BLaER1 (cell line): ENCODE results near the gene S100A8.
A peak's percentile ranks its signal among the peaks of the same experiment; 100 is the strongest.

Source experiments
- H3K27ac ChIP-seq: shearing (Covaris generic); formaldehyde crosslinking; 2 replicates; pipeline ENCODE4 v1.8.1; 2022
- H3K27me3 ChIP-seq: shearing (Covaris generic); formaldehyde crosslinking; 2 replicates; pipeline ENCODE4 v1.8.1; 2022
- H3K36me3 ChIP-seq: shearing (Covaris generic); formaldehyde crosslinking; 2 replicates; pipeline ENCODE4 v1.8.1; 2022
- H3K4me1 ChIP-seq: shearing (Covaris generic); formaldehyde crosslinking; 2 replicates; pipeline ENCODE4 v1.8.1; 2022
- H3K4me2 ChIP-seq: shearing (Covaris generic); formaldehyde crosslinking; 2 replicates; pipeline ENCODE4 v1.8.1; 2022
- H3K4me3 ChIP-seq: shearing (Covaris generic); formaldehyde crosslinking; 2 replicates; pipeline ENCODE4 v1.8.1; 2022
- H3K9ac ChIP-seq: shearing (Covaris generic); formaldehyde crosslinking; 2 replicates; pipeline ENCODE4 v1.8.1; 2022
- H3K9me3 ChIP-seq: shearing (Covaris generic); formaldehyde crosslinking; 2 replicates; pipeline ENCODE4 v1.8.1; 2022
- H4K20me1 ChIP-seq: shearing (Covaris generic); formaldehyde crosslinking; 2 replicates; pipeline ENCODE4 v1.8.1; 2022
- Cebpa-rat ChIP-seq: shearing (Covaris generic); IDR thresholded peaks from 2 replicates; pipeline ENCODE4 v1.8.1; 2022

Gene S100A8

GRCh38 chr1:153357853-153358690 lies 32.8 kb downstream of the S100A8 start, which contains the start of gene S100A9:
Gene S100A9 (plus strand): TSS chr1:153357854. CDS start chr1:153358284, 430 bp downstream.
- H3K4me2 ChIP-seq, result peak within 1 kb of the TSS; percentile 57
- H3K36me3 ChIP-seq, result no peaks in the 10 kb centered on the region
- no peaks in the 10 kb centered on the region for H4K20me1 ChIP-seq
- H3K27ac ChIP-seq, result no peak within 1 kb of the TSS
- H3K9ac ChIP-seq, result no peak within 1 kb of the TSS
- H3K4me1 ChIP-seq, result peaks cover 22% of the 10 kb centered on the region
- H3K4me3 ChIP-seq, result no peak within 1 kb of the TSS
- no peaks in the 10 kb centered on the region for H3K27me3 ChIP-seq
- no peak for TF ChIP-seq Cebpa-rat
- no peaks in the 10 kb centered on the region for H3K9me3 ChIP-seq

DNA sequence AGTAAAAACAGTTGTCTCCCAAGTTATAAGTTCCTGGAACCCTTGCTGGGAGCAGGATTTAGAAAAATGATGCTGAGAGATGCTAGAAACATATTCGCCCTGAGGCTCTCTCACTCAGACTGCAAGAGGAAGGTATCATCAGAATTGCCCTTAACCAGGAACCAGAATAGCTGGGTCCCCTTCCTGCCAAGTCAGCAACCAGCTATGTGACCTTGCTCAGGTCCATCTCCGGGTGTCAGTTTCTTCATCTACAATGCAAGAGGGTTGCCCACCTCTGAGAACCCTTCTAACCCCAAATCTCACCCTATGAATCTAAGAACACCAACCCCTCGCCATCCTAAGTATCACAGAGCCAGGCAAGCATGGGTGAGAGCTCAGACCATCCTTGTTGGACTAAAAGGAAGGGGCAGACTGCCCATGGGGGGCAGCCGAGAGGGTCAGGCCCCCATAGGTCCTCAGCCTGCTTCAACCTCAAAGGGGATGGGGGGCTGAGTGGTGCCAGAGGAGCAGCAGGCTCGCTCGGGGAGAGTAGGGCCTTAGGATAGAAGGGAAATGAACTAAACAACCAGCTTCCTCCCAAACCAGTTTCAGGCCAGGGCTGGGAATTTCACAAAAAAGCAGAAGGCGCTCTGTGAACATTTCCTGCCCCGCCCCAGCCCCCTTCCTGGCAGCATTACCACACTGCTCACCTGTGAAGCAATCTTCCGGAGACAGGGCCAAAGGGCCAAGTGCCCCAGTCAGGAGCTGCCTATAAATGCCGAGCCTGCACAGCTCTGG lies 33.6 kb downstream of the S100A8 start:
- Histone ChIP-seq H4K20me1 (no peaks in the 10 kb centered on the region), H3K9ac (no peak overlapping the region), H3K9me3 (no peaks in the 10 kb centered on the region), H3K4me1 (peaks cover 27% of the 10 kb centered on the region), H3K4me3 (no peak overlapping the region), H3K27me3 (no peaks in the 10 kb centered on the region), H3K27ac (no peak overlapping the region), H3K4me2 (peak overlapping the region; percentile 57), H3K36me3 (no peaks in the 10 kb centered on the region)
- no peak for TF ChIP-seq Cebpa-rat

DNA sequence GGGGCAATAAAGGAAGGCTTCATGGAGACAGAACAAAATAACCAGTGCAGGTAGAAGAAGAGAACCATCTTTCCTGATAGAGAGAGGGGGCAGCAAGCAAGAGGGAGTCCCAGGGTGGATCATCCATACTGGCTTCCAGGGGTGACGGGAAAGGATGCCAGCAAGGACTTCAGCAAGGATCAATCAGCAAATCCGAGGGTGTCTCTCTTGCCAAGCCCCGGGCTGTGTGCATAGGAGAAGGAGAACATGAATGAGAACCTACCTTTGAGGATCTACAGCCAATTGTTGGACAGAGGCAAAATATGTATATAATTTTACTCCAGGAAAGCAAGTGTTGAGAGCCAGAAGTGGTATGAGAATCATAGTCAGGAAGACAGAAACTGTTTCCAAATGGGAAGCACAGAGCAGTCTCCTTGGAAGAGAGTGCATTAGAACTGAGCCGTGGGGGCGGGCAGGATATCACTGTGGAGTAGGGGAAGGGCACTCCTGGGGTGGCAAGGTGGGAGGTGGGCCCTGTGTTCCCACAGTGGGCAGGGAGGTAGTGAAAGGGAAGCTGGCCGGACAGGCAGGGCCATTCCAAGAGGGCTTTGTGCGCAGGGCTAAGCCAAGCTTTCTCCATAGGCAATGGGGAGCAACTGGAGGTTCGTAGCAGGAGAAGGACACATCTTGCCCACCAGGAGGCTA lies 34.3 kb downstream of the S100A8 start:
- no peaks in the 10 kb centered on the region for H4K20me1 ChIP-seq
- peaks cover 27% of the 10 kb centered on the region for H3K4me1 ChIP-seq
- no peak overlapping the region for H3K4me2 ChIP-seq
- no peak overlapping the region for H3K9ac ChIP-seq
- no peak for TF ChIP-seq Cebpa-rat
- H3K4me3 ChIP-seq, result no peak overlapping the region
- H3K27ac ChIP-seq, result no peak overlapping the region
- no peaks in the 10 kb centered on the region for H3K36me3 ChIP-seq
- no peaks in the 10 kb centered on the region for H3K9me3 ChIP-seq
- H3K27me3 ChIP-seq, result no peaks in the 10 kb centered on the region

- TF ChIP-seq Cebpa-rat, result no peak
- Histone ChIP-seq H3K4me1 (peaks cover 33% of the 10 kb centered on the region), H3K27ac (no peak overlapping the region), H3K4me2 (no peak overlapping the region), H3K9me3 (no peaks in the 10 kb centered on the region), H3K4me3 (no peak overlapping the region), H4K20me1 (no peaks in the 10 kb centered on the region), H3K36me3 (no peaks in the 10 kb centered on the region), H3K27me3 (no peaks in the 10 kb centered on the region), H3K9ac (no peak overlapping the region)
Observed at GRCh38 chr1:153355445-153356071, 35.3 kb downstream of the S100A8 start.

DNA sequence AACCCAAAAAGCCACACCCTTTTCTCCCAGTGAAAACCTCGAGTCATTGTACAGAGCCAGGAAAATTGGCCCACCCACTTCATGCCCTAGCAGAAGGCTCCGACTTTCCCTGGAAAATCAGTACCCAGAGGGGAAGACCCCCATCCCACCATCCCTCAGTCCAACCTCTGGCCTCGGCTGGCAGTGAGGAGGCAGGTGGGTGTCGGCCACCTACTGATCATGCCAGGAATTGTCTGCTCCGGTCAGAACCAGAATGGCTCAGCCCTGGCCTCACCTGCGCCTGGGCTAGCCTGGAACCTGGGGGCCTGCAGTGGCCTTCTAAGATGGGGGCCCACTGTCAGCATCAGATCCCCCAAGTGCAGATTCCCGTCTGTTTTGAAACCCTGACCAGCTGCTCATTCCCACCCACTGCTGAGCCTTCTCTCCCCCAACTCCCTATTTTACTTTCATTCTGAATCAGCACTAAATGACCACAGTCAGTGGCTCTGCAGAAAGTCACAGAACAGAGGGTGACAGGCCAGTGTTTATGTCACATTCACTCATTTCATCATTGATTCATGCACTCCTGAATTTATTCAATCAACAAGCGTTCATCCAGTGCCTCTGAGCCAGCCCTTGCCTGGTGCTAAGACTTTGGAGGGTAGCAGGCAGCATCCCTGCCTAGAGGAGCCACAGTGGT lies 36.2 kb downstream of the S100A8 start:
- Histone ChIP-seq H3K9me3 (no peaks in the 10 kb centered on the region), H3K27me3 (no peaks in the 10 kb centered on the region), H3K27ac (no peak overlapping the region), H3K9ac (no peak overlapping the region), H3K4me1 (peaks cover 35% of the 10 kb centered on the region), H3K4me2 (no peak overlapping the region), H4K20me1 (no peaks in the 10 kb centered on the region), H3K36me3 (no peaks in the 10 kb centered on the region), H3K4me3 (no peak overlapping the region)
- no peak for TF ChIP-seq Cebpa-rat

- H4K20me1 ChIP-seq, result no peaks in the 10 kb centered on the region
- H3K9ac ChIP-seq, result no peak overlapping the region
- H3K9me3 ChIP-seq, result no peaks in the 10 kb centered on the region
- no peak for TF ChIP-seq Cebpa-rat
- H3K4me2 ChIP-seq, result no peak overlapping the region
- no peaks in the 10 kb centered on the region for H3K36me3 ChIP-seq
- H3K27me3 ChIP-seq, result no peaks in the 10 kb centered on the region
- no peak overlapping the region for H3K27ac ChIP-seq
- no peak overlapping the region for H3K4me3 ChIP-seq
- H3K4me1 ChIP-seq, result peaks cover 42% of the 10 kb centered on the region
Observed at GRCh38 chr1:153353226-153353947, 37.5 kb downstream of the S100A8 start.

DNA sequence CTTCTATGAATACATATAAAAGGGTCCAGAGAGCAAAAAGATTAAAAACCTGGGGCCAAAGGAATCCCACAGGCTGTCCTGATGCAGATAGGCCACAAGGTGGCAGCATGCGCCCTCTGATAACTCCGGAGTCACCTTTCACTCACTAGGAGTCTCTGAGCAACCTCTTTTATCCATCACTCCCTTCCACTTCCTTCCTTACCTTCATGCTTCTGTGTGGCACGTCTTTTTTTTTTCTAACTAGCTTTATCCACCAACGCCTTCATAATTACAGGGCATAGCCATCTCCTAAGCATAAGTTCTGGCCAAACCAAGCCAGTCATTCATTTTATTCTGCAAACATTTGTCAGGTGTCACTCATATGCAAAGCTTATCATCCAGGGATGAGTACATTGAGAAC lies 38.4 kb downstream of the S100A8 start:
- Histone ChIP-seq H3K4me1 (peaks cover 37% of the 10 kb centered on the region), H3K9ac (no peak overlapping the region), H3K36me3 (no peaks in the 10 kb centered on the region), H3K27ac (no peak overlapping the region), H3K27me3 (0 out of 2 replicates have a peak, but pooled peaks cover 3% of the 10 kb centered on the region), H4K20me1 (no peaks in the 10 kb centered on the region), H3K9me3 (no peaks in the 10 kb centered on the region), H3K4me3 (no peak overlapping the region), H3K4me2 (no peak overlapping the region)
- TF ChIP-seq Cebpa-rat, result no peak

DNA sequence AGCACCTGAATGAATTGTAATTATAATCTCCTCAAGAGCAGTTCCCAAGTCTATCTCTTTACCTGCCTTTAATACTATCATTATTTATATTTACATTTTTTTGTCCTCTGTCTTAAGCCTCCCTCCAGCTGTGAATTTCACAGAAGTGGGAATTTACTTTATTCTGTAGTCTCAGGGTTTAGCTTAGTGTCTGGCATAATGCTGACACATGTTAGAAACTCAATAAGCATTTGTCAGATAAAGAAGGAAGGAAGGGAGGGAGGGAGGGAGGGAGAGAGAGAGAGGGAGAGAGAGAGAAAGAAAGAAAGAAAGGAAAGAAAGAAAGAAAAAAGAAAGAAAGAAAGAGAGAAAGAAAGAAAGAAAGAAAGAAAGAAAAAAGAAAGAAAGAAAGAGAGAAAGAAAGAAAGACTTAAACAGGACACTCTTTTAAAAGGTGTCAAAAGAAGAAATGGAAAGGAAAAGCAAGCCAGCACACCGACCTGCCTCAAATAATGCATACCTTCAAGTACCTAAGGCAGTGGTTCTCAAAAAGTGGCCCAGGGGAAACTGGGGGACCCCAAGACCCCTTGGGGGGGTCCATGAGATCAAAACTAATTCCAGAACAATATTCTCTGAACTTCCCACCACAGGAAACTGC lies 40.4 kb downstream of the S100A8 start:
- Histone ChIP-seq H3K27me3 (0 out of 2 replicates have a peak, but pooled peaks cover 3% of the 10 kb centered on the region), H3K36me3 (no peaks in the 10 kb centered on the region), H4K20me1 (peaks cover 5% of the 10 kb centered on the region), H3K4me2 (peak overlapping the region; percentile 49; the same call in 1 of the 2 replicates), H3K4me1 (peaks cover 45% of the 10 kb centered on the region), H3K27ac (no peak overlapping the region), H3K9ac (no peak overlapping the region), H3K4me3 (no peak overlapping the region), H3K9me3 (no peaks in the 10 kb centered on the region)
- no peak for TF ChIP-seq Cebpa-rat
